Measurements from ENCODE around the gene SMIM3. TPM values are rescaled to one million over a fixed set of nuclear protein-coding genes. Genes with fewer than 3 reads are reported as not detected.

The SMIM3 gene
- total RNA-seq, 4 donors from 2014 or later: 35.9 to 58.3 (median 47.9) TPM

GRCh38 chr5:150759334-150759583 is 19.3 kb upstream of the SMIM3 start:
- H3K4me3 ChIP-seq: peak overlapping the region; percentile 68 to 86
- no peak for ATAC-seq
- no peaks in the 10 kb centered on the region for H3K27me3 ChIP-seq
- H3K36me3 ChIP-seq: peaks cover 0 to 20% of the 10 kb centered on the region in 2 donors
- 47 to 53% methylated on average over 4 of the region's 4 CpGs for WGBS, 2 donors (ENCODE audit: low coverage in 1 of 2)
- H3K27ac ChIP-seq: peak overlapping the region; percentile 92 to 96 (median 94)
- no peaks in the 10 kb centered on the region for H3K9me3 ChIP-seq
- H3K4me1 ChIP-seq: peaks cover 6 to 47% (median 8%) of the 10 kb centered on the region in 3 donors
- TF ChIP-seq POLR2AphosphoS5 (IDR thresholded peaks at IDR 0.05) (no peak), CTCF (IDR thresholded peaks at IDR 0.05) (no peak), EP300 (IDR thresholded peaks at IDR 0.05) (no peak), POLR2A (IDR thresholded peaks at IDR 0.05) (no peak)

DNA sequence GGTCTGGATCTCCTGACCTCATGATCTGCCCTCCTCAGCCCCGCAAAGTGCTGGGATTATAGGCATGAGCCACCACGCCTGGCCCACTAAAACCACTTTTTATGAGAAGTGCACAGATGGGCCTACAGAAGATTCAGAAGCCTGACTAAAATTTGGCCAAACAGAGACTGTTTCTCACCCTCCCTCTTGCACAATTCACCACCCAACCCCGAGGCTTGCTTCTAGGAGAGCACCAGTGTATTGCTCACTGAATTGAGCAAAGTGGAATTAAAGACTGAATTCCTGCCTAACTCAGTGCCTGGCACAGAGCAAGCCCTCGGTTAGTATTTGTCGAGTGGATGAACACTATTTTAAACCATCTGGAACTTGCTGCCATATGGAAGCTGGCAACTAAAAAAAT is 16.3 kb upstream of the SMIM3 start:
- 85 to 93% methylated on average over 3 to 4 of the region's 5 CpGs for WGBS, 2 donors (ENCODE audit: low coverage in 1 of 2)
- ATAC-seq: no peak
- Histone ChIP-seq H3K4me3 (no peak overlapping the region), H3K27ac (peak overlapping the region in 2 of 4 donors; percentile 70 to 71), H3K36me3 (no peaks in the 10 kb centered on the region), H3K4me1 (peaks cover 3 to 20% (median 6%) of the 10 kb centered on the region in 3 donors), H3K27me3 (no peaks in the 10 kb centered on the region), H3K9me3 (no peaks in the 10 kb centered on the region)
- TF ChIP-seq EP300 (IDR thresholded peaks at IDR 0.05): no peak
- no peak for TF ChIP-seq CTCF (IDR thresholded peaks at IDR 0.05)
- TF ChIP-seq POLR2A (IDR thresholded peaks at IDR 0.05): no peak
- TF ChIP-seq POLR2AphosphoS5 (IDR thresholded peaks at IDR 0.05): no peak

GRCh38 chr5:150763023-150763769 is 15.4 kb upstream of the SMIM3 start:
- peaks cover 0 to 11% (median 0%) of the 10 kb centered on the region in 3 donors for H3K4me1 ChIP-seq
- H3K4me3 ChIP-seq: no peak overlapping the region
- H3K27ac ChIP-seq: peak overlapping the region; percentile 54 to 71 (median 70)
- no peaks in the 10 kb centered on the region for H3K36me3 ChIP-seq
- TF ChIP-seq POLR2A (IDR thresholded peaks at IDR 0.05) (no peak), CTCF (IDR thresholded peaks at IDR 0.05) (no peak), POLR2AphosphoS5 (IDR thresholded peaks at IDR 0.05) (no peak), EP300 (IDR thresholded peaks at IDR 0.05) (no peak)
- 40 to 45% methylated on average over 6 to 7 of the region's 7 CpGs for WGBS, 2 donors (ENCODE audit: low coverage in 1 of 2)
- H3K27me3 ChIP-seq: no peaks in the 10 kb centered on the region
- peak; percentile 32 for ATAC-seq
- no peaks in the 10 kb centered on the region for H3K9me3 ChIP-seq

DNA sequence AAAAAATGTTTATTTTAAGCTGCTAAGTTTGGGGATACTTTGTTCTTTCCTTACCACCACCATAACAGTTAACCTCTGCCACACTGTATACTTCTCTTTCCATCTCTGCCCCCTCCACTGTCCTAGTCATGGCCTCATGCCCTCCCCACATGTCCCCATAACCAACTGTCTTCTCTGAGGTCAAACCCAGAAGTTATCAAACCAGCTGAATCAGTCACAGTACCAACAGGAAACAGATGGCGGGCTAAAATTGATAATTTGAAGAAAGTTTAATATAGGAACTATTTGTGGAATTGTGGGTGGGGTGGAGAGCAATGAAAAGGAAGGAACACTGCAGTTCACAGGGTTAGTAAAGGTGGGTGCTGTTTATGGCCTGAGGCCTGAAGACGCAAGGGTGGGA is 14.0 kb upstream of the SMIM3 start:
- WGBS, 2 donors (ENCODE audit: low coverage in 1 of 2): 64% methylated on average over 2 of the region's 2 CpGs; no CpG with 5 or more reads in 1 of the 2 donors
- Histone ChIP-seq H3K27ac (peak overlapping the region in 3 of 4 donors; percentile 56 to 70 (median 70)), H3K4me3 (no peak overlapping the region), H3K27me3 (no peaks in the 10 kb centered on the region), H3K4me1 (peaks cover 0 to 6% (median 0%) of the 10 kb centered on the region in 3 donors), H3K36me3 (no peaks in the 10 kb centered on the region), H3K9me3 (no peaks in the 10 kb centered on the region)
- TF ChIP-seq POLR2AphosphoS5 (IDR thresholded peaks at IDR 0.05) (no peak), CTCF (IDR thresholded peaks at IDR 0.05) (no peak)
- ATAC-seq: peak; percentile 35

All from gastroesophageal sphincter (tissue), 4 donors.